Measurements from ENCODE around the gene SLC16A13.

- no peak for TF ChIP-seq EZH2phosphoT487 (IDR thresholded peaks at IDR 0.05; ENCODE audit: insufficient read depth, low read depth)
- no peak for TF ChIP-seq EZH2 (IDR thresholded peaks at IDR 0.05; ENCODE audit: insufficient read depth, poor library complexity, severe bottlenecking)
Observed at GRCh38 chr17:7002288-7003047, 33.3 kb upstream of the SLC16A13 start.
